HG02938 (cell line): Measurements from ENCODE around the gene KRT37.
"Not testable (repeated sequence)": the region's sequence is repeated elsewhere in the genome, so short reads cannot be mapped to it uniquely, and the experiment has no call there.

ENCODE experiments used
- ATAC-seq: cut with Tn5 transposase; IDR thresholded peaks from one replicate; pipeline ENCODE4 v1.9.1; 2021; ENCODE audit warnings: mild to moderate bottlenecking, moderate library complexity; ENCODE audit not compliant: unreplicated experiment

KRT37 gene

GRCh38 chr17:41407226-41407625, 17.2 kb downstream of the KRT37 start:
- no peak for ATAC-seq

- ATAC-seq: no peak
Observed at GRCh38 chr17:41406205-41406604, 18.2 kb downstream of the KRT37 start.

- ATAC-seq: no peak
Observed at GRCh38 chr17:41404024-41404671, 20.2 kb downstream of the KRT37 start.

GRCh38 chr17:41403404-41404023, 20.9 kb downstream of the KRT37 start:
- ATAC-seq: no peak

- ATAC-seq: no peak
Observed at GRCh38 chr17:41402161-41402560, 22.2 kb downstream of the KRT37 start.

GRCh38 chr17:41396996-41397660, 27.3 kb downstream of the KRT37 start, which contains the start of gene KRT31:
Gene KRT31 (minus strand): TSS chr17:41397608. CDS start chr17:41397539, 69 bp downstream.
- ATAC-seq: no peak

GRCh38 chr17:41396340-41396739, 28.0 kb downstream of the KRT37 start:
- no peak for ATAC-seq

- no peak for ATAC-seq
Observed at GRCh38 chr17:41395611-41396010, 28.8 kb downstream of the KRT37 start.

GRCh38 chr17:41395044-41395443, 29.3 kb downstream of the KRT37 start:
- not testable (repeated sequence) for ATAC-seq

GRCh38 chr17:41394254-41394996, 30.0 kb downstream of the KRT37 start:
- ATAC-seq: no peak

GRCh38 chr17:41393826-41394225, 30.6 kb downstream of the KRT37 start:
- ATAC-seq: no peak

GRCh38 chr17:41393294-41393693, 31.1 kb downstream of the KRT37 start:
- ATAC-seq: no peak

- no peak for ATAC-seq
Observed at GRCh38 chr17:41392278-41392677, 32.1 kb downstream of the KRT37 start.

- no peak for ATAC-seq
Observed at GRCh38 chr17:41391535-41391934, 32.9 kb downstream of the KRT37 start.

GRCh38 chr17:41390411-41390938, 33.9 kb downstream of the KRT37 start:
- no peak for ATAC-seq

- no peak for ATAC-seq
Observed at GRCh38 chr17:41387670-41388069, 36.7 kb downstream of the KRT37 start.

- no peak for ATAC-seq
Observed at GRCh38 chr17:41386227-41386626, 38.2 kb downstream of the KRT37 start.

- no peak for ATAC-seq
Observed at GRCh38 chr17:41383690-41384089, 40.7 kb downstream of the KRT37 start.

GRCh38 chr17:41382394-41382793, 42.0 kb downstream of the KRT37 start:
- no peak for ATAC-seq

GRCh38 chr17:41381943-41382342, 42.4 kb downstream of the KRT37 start, which contains the start of gene KRT34:
Gene KRT34 (minus strand): TSS chr17:41382306. CDS start chr17:41382246, 60 bp downstream.
- ATAC-seq: not testable (repeated sequence)

GRCh38 chr17:41380091-41380490, 44.3 kb downstream of the KRT37 start:
- ATAC-seq: not testable (repeated sequence)
